Stimulated activated CD4-positive, alpha-beta T cell treated with anti-CD3 and anti-CD28 coated beads, TNF-alpha, amount 100 ng/mL, for 24 hours (primary cell): ENCODE measurements around the gene CISH.

Experiments
- DNase-seq, 3 experiments: peaks; one replicate each; pipeline ENCODE4 v3.0.0-alpha.2; 2020; ENCODE audit warnings: low read depth in 3 of 3

Gene CISH, protein sequence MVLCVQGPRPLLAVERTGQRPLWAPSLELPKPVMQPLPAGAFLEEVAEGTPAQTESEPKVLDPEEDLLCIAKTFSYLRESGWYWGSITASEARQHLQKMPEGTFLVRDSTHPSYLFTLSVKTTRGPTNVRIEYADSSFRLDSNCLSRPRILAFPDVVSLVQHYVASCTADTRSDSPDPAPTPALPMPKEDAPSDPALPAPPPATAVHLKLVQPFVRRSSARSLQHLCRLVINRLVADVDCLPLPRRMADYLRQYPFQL

DNA sequence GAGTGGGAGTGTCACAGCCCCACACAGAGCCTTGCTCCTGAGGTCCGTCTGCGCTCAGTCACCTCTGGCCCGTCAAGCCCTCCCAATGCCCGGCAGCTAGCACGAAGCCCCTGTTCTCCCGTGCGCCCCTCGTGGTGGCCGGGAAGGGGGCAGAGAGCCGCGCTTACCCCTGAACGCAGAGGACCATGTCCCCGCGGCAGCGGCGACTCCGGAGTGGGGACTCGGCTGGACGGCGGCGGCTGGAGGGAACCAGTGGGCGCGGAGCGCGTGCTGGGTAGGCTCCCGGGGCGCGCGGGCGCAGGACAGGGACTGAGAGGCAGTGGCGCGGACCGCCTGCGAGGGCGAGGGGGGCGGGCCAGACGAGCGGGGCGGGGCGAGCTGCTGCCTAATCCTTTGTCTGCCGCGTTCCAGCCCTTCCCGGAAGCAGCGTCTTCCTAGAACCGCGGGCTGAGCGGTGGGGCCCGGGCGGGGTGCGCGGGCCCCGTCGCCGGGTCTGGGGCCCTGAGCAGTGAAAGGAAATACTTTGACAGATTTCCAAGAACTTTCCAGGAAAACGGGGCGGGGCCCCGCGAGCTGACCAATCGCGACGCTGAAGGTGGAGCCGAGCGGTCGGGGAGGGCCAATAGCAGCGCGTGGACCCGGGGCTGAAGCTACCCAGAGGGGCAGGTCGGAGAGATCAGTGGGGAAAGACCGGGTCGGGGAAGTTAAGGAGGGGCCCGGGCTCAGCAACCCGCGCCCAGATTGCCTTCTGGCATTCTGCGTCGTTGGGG lies at the start of gene CISH:
CISH (minus strand) TSS at position 311 of the 770 bp plus-strand sequence; CDS start at position 187, 124 bp downstream.
- peak; percentile 97 to 99 (median 97) for DNase-seq

DNA sequence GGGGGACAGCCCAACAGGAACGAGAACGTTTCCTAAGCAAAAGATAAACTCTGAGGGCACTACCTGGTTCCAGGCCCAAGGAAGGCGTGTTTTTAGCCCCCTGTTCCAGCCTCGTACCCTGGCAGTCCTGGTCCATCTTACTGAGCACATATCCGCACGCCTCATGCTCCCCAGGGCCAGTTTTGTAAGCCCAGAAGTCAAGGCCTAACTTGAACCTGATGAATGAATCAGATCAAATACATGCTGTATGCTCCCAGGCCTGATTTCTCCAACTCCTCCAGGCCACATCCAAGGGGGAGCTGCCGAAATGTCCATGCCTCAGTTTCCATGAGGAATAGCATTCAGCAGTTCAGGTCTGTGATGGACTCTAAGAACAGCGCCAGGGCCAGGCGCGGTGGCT lies 48.8 kb upstream of the CISH start:
- no peak for DNase-seq

DNA sequence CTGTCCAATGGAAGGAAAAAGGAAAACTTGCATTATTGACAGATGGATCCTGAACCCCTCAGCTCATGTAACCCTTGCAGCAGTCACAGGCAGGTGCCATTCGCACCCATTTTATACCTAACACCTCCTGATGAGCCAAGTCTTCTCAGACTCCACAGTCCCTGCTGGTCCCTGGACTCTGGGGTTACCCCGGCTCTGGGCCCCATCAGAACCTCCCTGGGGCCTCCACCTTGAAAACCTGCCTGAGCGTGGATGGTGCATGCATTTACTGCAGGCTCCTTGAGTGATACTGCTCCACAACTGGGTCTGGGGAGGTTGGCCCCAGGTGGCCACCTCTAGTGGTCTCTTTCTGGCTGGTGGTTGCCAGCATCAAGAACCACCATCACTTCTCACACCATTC lies 47.3 kb upstream of the CISH start:
- no peak for DNase-seq

DNA sequence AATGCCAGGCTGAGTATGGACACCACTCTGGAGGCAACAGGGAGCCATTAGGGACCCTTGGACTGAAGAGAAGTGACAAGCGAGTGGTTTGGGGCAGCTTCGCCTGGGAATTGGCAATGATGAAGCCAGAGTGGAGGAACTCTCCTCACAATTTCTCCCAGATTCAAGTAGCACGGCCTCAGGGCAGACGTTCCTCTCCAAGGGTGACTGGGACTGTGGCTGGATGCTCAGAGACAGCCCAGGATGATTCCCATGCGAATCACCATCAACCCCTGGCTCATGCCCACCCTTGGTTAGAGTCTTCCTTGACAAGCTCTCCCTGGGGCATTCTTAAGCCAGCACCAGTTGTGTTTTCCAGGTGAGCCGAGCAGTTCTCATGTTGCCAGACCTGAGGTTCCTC lies 46.8 kb upstream of the CISH start:
- no peak for DNase-seq

DNA sequence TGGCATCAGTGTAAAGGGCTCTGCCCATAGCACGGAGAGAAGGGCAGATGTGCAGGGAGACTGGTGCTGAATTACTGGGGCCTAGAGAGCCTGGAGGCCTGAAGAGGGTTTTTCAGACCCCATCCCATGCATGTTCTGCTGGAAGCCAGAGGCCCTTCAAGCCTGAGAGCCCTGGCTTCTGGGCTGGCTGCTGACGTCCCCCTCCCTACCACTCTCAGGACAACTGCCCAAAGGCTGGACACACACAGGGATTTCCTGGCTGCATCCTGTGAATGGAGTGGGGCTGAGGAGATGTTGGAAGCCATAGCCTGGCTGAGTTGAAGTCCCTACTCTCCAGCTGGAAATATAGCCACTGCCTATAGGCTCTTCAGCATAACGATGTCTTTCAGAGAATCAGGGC lies 46.2 kb upstream of the CISH start:
- no peak for DNase-seq

DNA sequence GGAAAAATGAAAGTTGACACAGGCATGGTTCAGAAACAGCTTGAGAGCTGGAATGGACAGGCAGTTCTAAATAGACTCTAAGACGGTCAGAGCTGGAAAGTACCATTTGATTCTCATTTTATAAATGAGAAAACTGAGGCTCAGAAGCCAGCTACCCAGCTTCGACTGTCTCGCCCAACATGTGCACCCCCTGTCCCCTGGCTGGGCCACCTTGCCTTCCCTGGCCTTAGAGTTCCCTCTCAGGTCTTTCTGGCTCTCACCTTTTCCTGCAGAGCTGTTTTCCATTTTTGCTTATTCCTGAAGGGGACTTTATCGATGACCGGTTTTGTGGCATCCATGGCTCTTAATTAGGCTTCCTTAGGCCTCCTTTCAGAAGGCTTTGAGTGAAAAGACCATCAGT lies 45.8 kb upstream of the CISH start:
- DNase-seq: no peak

DNA sequence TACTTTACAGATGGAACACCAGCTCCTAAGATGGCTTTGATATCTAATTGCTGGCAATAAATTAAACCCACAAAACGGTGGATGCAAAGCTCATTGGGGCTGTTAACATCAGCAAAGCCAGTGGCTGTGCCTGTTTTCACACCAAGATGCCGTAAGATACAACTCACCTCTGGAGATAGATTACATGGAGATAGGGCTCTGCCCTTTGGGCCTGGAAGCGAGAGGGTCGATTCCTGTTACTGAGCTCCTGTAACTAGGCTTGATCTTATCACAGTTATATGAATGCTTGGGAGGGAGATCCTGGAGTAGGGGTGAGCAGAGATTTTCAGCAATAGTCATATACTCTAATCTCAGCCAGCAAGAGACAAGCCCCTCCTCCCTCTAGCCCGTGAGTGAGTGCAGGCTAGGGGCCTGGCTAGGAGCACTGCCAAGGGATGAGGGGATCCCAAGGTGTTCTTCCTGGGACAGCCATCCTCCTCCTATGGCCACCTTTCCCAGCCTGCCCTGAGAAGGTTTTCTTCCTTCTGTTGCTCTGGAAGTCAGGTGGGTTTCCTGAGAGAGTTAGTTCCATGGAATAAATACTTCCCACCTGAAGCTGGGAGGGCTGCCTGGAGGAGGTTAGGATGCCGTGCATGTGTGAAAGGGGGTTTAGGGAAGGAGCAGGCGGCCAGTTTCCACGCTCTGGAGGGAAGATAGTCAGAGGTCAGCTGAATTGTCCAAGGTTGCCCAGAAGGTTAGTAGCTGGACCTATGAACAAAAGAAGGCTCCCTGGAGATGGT lies 45.0 kb upstream of the CISH start:
- no peak for DNase-seq

DNA sequence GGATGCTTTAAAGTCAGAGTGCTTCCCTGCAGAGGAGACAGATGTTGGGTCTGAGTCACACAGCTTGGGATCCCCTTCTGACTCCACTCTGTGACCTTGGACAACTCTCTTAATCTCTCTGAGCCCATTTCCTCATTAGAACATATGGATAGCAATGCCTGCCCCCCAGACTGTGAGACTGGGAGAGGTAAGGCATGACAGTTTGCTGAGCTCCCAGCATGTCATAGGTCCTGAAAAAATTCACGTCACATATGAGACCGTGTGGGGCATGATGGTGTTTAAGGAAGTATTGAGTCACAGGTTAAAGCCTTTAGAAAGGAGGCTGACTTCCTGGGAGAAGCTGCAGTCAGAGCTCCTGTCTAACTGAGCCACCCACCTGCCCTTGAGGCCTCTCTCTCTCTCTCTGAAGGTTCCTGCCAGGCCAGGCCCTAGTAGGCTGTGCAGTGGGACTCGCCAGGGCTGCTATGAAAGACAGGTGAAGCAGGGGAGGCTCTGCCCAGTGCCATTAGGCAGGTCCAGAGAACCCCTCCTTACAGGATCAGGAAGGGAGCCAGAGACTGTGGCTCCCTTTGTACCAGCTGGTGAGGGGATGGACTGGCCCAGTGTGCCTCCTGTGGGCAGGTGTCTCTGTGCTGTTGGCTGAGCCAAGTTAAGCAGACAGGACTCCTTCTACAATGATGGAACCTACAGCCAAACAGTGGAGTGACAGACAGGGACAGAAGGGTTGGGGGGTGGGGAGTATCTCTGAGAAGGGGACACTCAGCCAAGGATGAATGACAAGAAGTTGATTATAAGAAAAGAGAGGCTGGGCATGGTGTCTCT lies 43.6 kb upstream of the CISH start:
- DNase-seq: peak in 1 of 3 experiments; percentile 40

DNA sequence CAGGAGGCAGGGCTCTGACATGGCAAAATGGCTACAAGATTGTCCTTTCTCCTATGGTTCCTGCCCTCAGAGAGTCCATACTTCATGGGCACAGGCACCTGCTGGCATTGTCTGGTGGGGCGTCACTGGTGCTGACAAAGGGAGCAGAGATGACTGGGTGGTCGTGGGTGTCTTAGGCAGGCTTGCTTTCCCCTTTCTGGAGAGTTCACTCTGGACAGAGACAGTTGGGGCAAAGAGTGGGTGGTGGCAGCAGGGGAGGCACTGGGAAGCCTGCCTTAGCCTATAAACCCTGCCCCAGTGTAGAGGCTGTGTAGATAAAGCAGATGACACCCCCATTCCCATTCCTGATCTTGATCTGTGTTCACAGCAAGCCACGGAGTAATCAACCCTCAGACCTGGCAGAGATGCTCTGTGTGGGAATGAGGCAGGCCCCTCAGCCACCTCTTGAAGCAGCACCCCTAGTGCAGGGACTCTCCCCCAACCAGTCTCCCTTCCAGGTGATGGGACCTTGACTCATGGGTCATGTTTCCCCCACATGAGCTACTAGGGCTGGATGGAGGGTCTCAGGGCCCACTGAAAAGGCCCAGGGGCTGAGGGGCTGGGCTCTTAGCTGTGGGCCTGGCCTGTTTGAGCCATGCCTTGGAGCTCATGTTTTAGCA lies 42.5 kb upstream of the CISH start:
- no peak for DNase-seq

DNA sequence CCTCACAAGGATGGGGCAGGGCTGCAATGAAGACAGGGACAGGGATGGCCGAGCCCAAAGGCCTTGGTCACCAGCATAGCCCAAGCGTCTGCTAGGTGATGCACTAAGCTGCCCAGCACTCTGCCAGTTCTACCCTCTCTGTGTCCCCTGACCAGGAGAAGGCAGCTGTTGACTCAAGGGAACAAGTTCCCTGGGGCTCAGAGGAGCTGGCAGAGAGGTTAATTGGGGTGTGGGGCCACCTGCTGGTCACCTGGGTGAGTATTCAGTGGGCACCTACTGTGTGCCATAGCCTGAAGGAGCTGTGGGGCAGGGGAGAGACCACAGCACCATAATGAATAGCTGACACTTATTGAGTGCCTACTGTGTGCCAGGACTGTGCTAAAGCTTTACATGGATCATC lies 41.1 kb upstream of the CISH start:
- DNase-seq: peak in 1 of 3 experiments; percentile 61

DNA sequence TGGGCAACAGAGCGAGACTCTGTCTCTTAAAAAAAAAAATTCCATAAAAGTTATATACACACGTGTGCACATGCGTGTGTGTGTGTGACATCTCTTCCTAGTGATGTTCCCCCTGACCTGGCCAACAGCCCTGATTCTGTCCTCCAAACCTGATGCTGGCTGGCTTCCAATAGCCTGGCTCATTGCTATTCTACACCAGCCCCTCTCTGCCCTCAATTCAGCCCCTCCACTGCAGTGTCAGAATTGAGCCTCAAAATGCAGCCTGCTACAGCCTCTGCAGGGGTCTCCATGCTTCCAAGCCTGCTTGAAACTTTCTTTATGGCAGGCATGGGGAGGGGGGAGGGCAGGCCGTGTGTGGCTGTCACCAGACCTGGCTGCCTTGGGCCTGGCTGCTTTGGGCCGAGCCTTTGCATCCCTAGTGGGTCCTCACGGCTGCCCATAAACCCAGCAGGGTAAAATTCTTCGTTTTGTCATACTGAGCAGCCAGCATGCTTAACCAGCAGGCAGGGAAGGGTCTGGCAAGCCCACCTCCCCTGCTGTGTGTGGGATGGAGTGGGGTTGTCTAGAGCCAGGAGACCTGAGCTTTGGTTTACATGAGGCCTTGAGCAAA lies 40.5 kb upstream of the CISH start:
- no peak for DNase-seq

DNA sequence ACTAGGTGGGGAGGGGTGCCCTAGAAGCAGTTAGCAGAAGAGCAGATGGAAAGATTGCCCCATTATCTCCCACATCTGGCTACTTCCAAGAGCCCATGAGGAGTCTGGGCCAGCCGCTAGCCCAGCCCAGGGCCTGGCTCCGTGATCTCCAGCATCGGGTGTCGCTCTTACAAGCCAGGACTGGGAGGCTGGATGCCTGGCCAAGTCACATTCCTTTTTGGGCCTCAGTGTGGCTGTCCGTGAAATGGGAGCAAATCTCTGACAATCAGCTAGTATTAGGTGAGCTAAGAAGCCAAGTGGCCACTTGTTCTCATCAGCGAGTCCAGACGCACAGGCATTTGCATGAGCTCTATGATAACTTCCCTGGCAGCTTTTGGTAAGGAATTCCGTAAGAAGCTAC lies 39.9 kb upstream of the CISH start:
- no peak for DNase-seq

DNA sequence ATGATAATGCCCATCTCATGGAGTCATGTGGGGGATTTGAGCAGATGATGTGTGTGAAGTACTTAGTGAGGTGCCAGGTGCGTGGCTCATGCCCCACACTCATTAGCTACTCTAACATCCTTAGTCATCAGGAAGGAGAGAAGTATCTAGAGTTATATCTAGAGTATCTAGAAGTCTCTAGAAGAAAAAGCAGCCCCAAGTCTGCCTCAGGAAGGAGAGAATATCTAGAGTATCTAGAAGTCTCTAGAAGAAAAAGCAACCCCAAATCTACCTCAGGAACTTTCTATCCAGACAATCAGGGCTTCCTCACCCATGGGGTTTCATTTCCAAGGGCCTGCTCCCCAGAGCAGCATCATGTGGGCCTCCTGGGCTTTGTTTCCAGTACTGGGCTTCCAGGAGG lies 38.4 kb upstream of the CISH start:
- no peak for DNase-seq

DNA sequence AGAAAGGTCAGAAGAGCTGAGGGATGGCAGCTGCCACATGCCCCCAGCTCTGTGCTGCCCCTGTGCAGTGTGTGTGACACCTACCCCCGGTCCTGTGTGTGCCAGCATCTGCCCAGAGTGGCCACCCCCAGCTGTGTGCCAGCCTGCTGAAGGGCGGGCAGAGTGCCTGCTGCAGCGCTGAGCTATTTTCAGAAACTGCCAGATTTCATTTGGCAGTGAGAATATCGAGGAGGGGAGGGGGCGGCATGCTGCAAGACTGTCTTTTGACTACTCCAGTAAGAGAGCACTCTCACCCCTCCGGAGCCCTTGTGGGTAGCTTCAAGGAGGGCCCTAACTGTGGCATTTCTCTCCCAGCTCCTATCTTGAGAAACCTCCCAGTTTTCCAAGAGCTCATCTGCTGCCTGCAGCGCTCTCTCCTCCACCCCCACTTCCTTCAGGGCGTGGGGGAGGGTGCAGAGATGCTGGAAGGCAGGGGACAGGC lies 37.9 kb upstream of the CISH start:
- no peak for DNase-seq

DNA sequence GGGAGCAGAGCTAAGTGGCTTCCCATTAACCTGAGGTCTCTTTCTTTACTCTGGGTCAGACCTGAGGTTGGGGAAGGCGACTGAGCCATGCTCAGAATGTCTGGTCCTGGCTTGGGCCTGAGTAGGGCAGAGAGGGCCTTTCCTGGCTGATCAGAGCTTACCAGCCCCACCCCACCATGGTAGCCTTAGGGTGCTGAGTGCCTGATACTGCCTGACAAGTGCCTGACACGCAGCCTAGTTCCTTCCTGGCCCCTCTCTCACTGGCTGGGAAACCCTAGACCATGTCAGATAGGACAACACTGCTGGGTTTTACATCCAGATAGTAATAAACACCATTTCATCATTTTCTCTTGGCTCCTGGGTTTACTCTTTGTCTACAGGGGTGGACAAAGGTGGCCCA lies 37.4 kb upstream of the CISH start:
- no peak for DNase-seq

DNA sequence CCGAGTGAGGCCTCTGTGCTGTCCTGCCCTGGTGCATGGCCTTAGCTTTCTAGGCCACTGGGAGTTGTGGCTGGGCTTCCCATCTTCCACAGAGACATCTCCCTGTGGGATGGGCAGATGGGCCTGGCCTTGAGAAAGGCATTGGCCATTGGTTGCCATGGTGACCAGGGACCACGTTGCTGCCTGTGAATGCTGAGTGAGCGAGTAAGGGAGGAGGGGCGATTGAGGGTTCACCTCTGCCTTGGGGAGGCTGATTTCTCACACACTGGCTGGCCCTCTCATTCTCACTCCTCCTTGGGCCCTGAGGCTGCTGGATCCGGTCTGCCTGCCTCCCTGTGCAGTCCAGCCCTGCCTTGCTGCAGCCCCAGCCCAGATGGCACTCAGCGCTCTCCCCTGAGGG lies 36.7 kb upstream of the CISH start:
- no peak for DNase-seq

DNA sequence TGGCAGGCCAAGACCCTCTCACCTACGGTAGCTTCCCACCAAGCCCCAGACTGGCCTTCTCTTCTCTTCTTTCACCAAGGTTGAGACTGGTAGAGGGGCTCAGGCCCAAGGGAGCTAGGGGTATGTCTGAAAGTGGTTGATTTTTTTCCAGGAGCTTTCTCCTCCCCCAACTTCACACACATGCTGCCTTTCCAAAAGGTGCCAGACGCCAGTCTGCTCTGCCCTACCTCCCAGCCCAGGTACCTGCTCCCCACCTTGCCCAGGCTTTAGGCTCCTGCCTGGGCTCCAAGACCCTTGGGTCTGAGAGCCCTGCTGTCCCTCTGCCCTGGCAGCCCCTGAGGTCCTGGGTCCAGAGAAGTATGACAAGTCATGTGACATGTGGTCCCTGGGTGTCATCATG lies 33.8 kb upstream of the CISH start:
- no peak for DNase-seq

DNA sequence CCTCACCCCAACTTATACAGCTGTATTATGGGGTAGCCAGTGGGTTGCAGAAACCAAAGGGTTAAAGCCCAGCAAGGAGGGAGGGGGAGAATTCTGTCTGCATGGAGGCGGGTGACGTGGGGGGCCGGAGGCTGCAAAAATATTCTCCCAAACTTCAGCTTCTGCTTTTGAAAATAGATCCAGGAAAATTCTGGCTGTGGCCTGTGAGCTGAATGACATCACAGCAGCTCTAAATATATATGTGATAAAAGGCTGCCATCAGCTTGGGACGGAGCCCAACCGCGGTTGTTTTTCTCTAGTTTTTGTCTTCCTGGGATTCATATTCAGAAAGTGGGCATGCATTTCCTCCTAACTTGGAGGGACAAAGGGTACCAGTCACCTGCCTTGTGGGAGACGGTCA lies 33.0 kb upstream of the CISH start:
- DNase-seq: no peak

DNA sequence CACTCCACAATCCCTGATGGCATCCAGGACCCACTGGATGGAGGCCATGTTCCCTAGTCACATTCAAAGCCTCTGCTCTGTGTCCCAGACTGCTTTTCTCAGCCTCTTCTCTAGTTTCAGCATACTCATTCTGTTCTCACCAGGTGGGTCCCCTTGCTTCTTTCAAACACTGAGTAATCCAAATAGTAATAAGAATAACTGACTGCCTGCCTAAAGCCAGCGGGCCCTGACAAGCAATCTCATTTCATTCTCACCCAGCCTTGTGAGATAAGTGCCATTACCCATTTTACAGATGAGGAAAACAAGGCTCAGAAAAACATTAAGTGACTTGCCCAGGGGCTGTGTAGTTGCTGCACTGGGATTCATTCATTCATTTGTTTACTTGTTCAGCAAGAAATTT lies 30.8 kb upstream of the CISH start:
- DNase-seq: no peak

DNA sequence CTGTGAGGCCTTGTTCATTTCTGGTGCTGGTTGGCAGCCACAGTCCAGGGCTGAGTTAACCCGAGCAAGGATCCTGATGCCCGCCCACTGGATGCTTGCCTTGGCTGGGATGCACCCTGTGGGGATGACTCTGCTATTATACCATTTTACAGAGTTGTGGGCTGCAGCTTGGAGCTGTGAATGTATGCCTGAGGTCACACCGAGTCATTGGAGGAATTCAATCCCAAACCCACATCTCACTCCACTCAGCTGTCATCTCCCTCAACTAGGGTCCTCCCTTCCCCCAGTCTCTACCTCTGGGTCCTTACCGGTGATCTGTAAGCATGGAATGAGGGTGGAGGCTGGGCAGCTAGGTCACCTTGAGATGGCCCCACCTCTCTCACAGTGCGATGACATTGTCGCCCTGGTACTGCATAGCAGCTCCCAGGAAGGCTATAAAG lies 27.5 kb upstream of the CISH start:
- DNase-seq: no peak

DNA sequence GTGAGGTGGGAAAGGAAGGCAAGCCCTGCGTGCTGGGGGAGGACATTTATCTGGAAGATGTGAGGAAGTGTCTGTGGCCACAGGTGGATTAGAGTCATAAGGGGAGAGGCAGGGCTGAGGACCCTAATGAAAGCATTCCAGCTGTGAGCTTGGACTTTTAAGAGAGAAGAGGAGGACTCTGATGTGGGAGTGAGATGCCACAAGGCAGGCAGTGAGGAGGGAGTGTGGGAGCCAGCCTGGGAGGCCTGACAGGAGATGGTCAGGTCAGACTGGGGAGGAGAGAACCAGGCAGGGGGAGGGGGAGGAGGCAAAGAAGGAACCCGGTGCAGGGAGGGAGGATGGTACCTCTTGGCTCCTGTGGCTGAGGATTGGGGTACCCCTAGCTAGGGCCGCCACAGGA lies 26.4 kb upstream of the CISH start:
- DNase-seq: no peak
